Suprapubic skin (tissue), 4 donors: ENCODE measurements around the gene ST6GALNAC6. TPM values are rescaled to one million over a fixed set of nuclear protein-coding genes. Genes with fewer than 3 reads are reported as not detected.

Experiments used
- DNase-seq, 2 donors: peaks; one replicate each; pipeline ENCODE4 v3.0.0-alpha.2; 2019; ENCODE audit warnings: low spot score in 2 of 2
- H3K27ac ChIP-seq: fragments of 200-600 bp; sonication (generic); one replicate; pipeline ENCODE4 v1.5.1; 2019
- H3K27me3 ChIP-seq: fragments of 200-600 bp; sonication (generic); one replicate; pipeline ENCODE4 v1.5.1; 2019
- H3K36me3 ChIP-seq: fragments of 200-600 bp; sonication (generic); one replicate; pipeline ENCODE4 v1.5.1; 2019
- H3K4me1 ChIP-seq: fragments of 200-600 bp; sonication (generic); one replicate; pipeline ENCODE4 v1.5.1; 2019
- H3K4me3 ChIP-seq: fragments of 200-600 bp; sonication (generic); one replicate; pipeline ENCODE4 v1.5.1; 2019; ENCODE audit warnings: mild to moderate bottlenecking
- H3K9me3 ChIP-seq: fragments of 200-600 bp; sonication (generic); one replicate; pipeline ENCODE4 v1.5.1; 2019
- CTCF ChIP-seq, 2 donors: fragments of 200-600 bp in 1 of 2; fragments of 450-650 bp in 1 of 2; sonication (generic) in 1 of 2; IDR thresholded peaks; one replicate each; pipeline ENCODE4 v1.5.1; 2016 to 2019; ENCODE audit warnings: antibody characterized with exemption in 2 of 2, mild to moderate bottlenecking in 1 of 2, moderate library complexity in 1 of 2
- EP300 ChIP-seq: sonication (generic); formaldehyde crosslinking; IDR thresholded peaks from one replicate; pipeline ENCODE4 v1.6.1; 2017; ENCODE audit warnings: antibody characterized with exemption
- POLR2A ChIP-seq, 2 donors: fragments of 450-650 bp; IDR thresholded peaks; one replicate each; pipeline ENCODE4 v1.6.1; 2017; ENCODE audit warnings: antibody characterized with exemption in 2 of 2, mild to moderate bottlenecking in 2 of 2, moderate library complexity in 2 of 2
- POLR2AphosphoS5 ChIP-seq, 3 donors: sonication (generic); formaldehyde crosslinking; IDR thresholded peaks; one replicate each; pipeline ENCODE4 v1.6.1; 2017; ENCODE audit warnings: antibody characterized with exemption in 3 of 3
- WGBS: methylation state at CpG from one replicate; pipeline ENCODE4 v1.1.5; 2018; 5-methylcytosine and 5-hydroxymethylcytosine counted together
- total RNA-seq, 4 donors: library from RNA; depleted of rRNA; stranded (reverse); fragments of >200 nt; gene quantifications; one replicate each; pipeline ENCODE4 v1.1.0, GENCODE V29; 2016

The ST6GALNAC6 gene
- total RNA-seq, 4 donors from 2014 or later, result 41.6 to 50.5 (median 47.0) TPM

- no peak for DNase-seq
- Histone ChIP-seq H3K36me3 (peaks cover 75% of the 10 kb centered on the region), H3K27ac (no peak overlapping the region), H3K4me1 (peaks cover 10% of the 10 kb centered on the region), H3K4me3 (no peak overlapping the region), H3K27me3 (no peaks in the 10 kb centered on the region), H3K9me3 (peaks cover 2% of the 10 kb centered on the region)
- WGBS, result 77% methylated on average over 2 of the region's 2 CpGs
- no peak for TF ChIP-seq POLR2A (IDR thresholded peaks at IDR 0.05)
- TF ChIP-seq EP300, result no peak
- no peak for TF ChIP-seq CTCF (IDR thresholded peaks at IDR 0.05)
- no peak for TF ChIP-seq POLR2AphosphoS5 (IDR thresholded peaks at IDR 0.05)
These were observed 11.6 kb downstream of the ST6GALNAC6 start for GRCh38 chr9:127887792-127888191.

GRCh38 chr9:127886401-127886972 is 12.9 kb downstream of the ST6GALNAC6 start:
- Histone ChIP-seq H3K36me3 (peaks cover 63% of the 10 kb centered on the region), H3K9me3 (no peaks in the 10 kb centered on the region), H3K4me1 (peaks cover 10% of the 10 kb centered on the region), H3K27me3 (no peaks in the 10 kb centered on the region), H3K27ac (no peak overlapping the region), H3K4me3 (no peak overlapping the region)
- peak in 1 of 2 donors; percentile 58 for DNase-seq
- TF ChIP-seq POLR2A (IDR thresholded peaks at IDR 0.05) (no peak), CTCF (IDR thresholded peaks at IDR 0.05) (no peak), POLR2AphosphoS5 (IDR thresholded peaks at IDR 0.05) (no peak), EP300 (no peak)
- WGBS, result 98% methylated on average over 16 of the region's 18 CpGs

- no peak for DNase-seq
- Histone ChIP-seq H3K4me1 (peaks cover 10% of the 10 kb centered on the region), H3K27ac (no peak overlapping the region), H3K36me3 (peaks cover 56% of the 10 kb centered on the region), H3K27me3 (no peaks in the 10 kb centered on the region), H3K4me3 (no peak overlapping the region), H3K9me3 (no peaks in the 10 kb centered on the region)
- 74% methylated on average over 12 of the region's 13 CpGs for WGBS
- TF ChIP-seq EP300 (no peak), POLR2AphosphoS5 (IDR thresholded peaks at IDR 0.05) (no peak), CTCF (IDR thresholded peaks at IDR 0.05) (no peak), POLR2A (IDR thresholded peaks at IDR 0.05) (no peak)
These were observed 13.7 kb downstream of the ST6GALNAC6 start for GRCh38 chr9:127885508-127886281.

GRCh38 chr9:127884976-127885490 is 14.4 kb downstream of the ST6GALNAC6 start:
- 92% methylated on average over 15 of the region's 15 CpGs for WGBS
- Histone ChIP-seq H3K36me3 (peaks cover 50% of the 10 kb centered on the region), H3K4me3 (no peak overlapping the region), H3K27me3 (no peaks in the 10 kb centered on the region), H3K27ac (peak overlapping the region; percentile 18), H3K9me3 (no peaks in the 10 kb centered on the region), H3K4me1 (peaks cover 10% of the 10 kb centered on the region)
- TF ChIP-seq POLR2A (IDR thresholded peaks at IDR 0.05) (no peak), POLR2AphosphoS5 (IDR thresholded peaks at IDR 0.05) (no peak), CTCF (IDR thresholded peaks at IDR 0.05) (no peak), EP300 (no peak)
- DNase-seq, result no peak

- Histone ChIP-seq H3K27me3 (no peaks in the 10 kb centered on the region), H3K27ac (peak overlapping the region; percentile 18), H3K36me3 (peaks cover 44% of the 10 kb centered on the region), H3K4me1 (peaks cover 10% of the 10 kb centered on the region), H3K4me3 (no peak overlapping the region), H3K9me3 (no peaks in the 10 kb centered on the region)
- no peak for DNase-seq
- 43% methylated on average over 7 of the region's 11 CpGs for WGBS
- TF ChIP-seq POLR2A (IDR thresholded peaks at IDR 0.05) (no peak), POLR2AphosphoS5 (IDR thresholded peaks at IDR 0.05) (no peak), EP300 (no peak)
These were observed 14.9 kb downstream of the ST6GALNAC6 start for GRCh38 chr9:127884427-127884911.
